Inflammatory macrophage (primary cell): ENCODE results near the gene DLX5.

Experiments used
- DNase-seq, 2 donors: peaks; one replicate each; pipeline ENCODE4 v3.0.0-alpha.2; 2020 to 2022

Gene DLX5

DNA sequence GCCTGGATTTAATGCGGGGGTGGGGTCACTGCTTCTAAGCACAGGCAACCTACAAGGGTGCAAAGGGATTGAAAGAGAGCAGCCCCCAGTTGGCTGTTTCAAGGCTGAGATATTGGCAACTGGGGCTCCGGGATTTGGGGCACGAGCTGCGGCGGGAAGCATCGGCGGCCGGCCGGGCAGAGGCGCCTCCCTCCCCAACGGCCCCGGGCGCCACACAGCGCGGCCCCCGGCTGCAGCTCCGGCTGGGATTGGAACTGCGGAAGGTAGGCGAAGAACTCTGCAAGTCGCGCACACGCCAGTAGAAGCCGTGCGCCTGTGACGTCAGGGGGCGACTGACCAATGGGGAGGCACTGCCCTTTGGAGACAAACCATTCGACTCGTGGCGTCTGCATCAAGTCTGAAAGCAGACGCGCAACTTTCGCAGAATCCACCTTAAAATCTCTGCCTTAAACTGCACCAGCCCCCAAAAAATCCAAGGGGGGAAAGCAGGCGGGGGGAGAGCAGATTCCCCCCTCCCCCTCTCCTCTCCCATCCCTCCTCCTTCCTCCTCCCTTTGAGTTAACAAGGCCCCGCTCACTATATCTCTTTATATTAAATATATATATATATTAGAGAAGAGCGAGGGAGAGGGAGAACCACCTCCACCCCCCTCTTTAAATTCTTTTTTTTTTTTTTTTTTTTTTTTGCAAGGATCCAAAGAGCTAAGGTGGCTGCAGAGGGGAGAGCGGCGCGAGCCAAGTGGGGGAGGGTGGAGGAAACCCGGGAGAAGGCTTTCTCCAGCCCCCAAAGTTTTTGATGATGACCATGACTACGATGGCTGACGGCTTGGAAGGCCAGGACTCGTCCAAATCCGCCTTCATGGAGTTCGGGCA is 19.2 kb downstream of the DLX5 start, which contains the start of gene DLX6:
Gene DLX6, plus strand, starts transcription at position 371 of the 872 bp plus-strand sequence. Its CDS starts 425 bp downstream, at position 796.
- DNase-seq: no peak

DNA sequence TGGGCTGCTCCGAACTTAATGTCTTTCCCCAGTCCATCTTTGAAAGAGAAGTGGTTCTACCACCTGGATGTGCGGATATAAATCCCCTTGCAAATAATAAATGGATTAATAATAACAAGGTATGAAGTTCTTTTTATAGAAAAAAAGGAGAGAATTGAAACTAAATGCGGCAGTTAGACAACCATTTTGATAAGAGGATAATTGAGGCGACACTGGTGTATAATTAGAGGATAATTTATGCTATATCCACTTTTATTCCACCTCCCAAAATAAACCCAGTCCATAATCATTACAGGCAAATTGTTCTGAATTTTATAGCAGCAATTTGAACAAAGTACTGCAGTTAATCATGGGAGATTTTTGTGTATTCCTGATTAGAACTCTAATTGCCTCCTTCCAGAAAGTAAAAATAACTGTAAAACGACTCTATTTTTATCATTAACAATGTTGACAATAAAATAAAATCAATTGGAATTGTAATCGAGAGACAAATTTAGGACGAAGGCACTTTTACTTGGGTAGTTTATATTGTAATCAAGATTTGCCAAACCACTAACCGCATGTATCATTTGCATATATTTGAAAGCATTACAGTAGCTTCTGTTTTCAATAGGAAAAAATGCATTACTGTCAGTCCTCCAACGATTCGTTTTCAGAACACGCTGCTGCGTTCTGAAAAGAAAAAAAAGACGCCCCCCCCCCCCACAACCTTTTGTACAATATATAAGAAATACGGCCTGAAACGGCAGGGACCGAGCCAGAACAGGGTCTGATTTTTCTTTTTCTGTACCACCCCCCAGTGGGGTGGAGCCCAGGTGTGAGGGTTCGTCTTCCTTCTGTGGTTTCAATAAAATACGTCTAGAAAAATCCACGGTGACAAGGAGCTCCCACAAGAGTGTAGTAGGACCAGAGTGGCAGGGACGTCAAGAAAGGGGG is 20.1 kb downstream of the DLX5 start:
- no peak for DNase-seq

DNA sequence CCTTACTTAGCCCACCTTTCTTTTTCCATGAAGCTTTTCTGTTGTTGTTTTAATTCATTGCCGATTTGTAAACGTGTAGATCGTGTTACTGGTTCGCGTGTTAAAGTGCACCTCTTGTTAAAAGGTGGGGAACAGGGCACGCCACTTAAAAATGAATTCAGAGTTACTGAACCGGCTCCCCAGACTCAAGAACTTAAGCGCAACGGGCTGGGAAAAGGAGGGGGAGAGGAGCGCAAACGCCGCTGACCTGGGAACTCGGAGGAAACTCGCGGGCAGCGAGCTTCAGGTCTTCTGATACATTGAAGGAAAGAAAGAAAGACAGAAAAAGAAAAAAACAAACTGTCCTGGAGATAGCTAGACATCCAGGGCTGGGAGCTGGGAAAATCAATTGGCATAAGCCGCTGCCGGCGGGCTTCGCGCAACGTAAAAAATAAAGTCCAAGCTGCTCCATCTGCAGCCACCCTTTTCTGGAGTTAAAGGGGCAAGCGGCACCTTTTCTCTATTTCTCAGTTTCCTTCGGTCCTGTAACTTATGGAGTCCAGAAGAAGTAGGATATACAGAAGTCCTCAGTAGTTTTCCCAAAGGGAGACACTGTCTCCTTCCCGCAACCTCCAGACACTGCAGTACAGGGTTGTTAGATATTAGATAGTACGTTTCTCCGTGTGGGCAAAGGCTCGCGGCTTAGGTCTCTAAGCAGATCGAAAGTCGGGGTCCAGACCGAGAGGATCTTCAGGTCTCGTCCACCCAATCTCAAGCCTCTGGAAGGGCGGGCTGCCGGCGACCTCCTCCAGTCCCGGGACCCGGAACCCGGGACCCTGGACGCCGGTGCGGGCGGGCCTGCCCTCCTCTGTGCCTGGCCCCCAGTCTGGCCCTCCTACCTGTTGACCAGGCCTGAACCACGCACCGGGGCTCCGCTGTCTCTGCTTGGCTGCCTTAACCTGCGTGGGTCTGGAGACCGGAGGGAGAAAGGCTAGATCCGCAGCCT is 21.1 kb downstream of the DLX5 start:
- no peak for DNase-seq

- no peak for DNase-seq
Observed at GRCh38 chr7:97002555-97003261, 21.9 kb downstream of the DLX5 start.

DNA sequence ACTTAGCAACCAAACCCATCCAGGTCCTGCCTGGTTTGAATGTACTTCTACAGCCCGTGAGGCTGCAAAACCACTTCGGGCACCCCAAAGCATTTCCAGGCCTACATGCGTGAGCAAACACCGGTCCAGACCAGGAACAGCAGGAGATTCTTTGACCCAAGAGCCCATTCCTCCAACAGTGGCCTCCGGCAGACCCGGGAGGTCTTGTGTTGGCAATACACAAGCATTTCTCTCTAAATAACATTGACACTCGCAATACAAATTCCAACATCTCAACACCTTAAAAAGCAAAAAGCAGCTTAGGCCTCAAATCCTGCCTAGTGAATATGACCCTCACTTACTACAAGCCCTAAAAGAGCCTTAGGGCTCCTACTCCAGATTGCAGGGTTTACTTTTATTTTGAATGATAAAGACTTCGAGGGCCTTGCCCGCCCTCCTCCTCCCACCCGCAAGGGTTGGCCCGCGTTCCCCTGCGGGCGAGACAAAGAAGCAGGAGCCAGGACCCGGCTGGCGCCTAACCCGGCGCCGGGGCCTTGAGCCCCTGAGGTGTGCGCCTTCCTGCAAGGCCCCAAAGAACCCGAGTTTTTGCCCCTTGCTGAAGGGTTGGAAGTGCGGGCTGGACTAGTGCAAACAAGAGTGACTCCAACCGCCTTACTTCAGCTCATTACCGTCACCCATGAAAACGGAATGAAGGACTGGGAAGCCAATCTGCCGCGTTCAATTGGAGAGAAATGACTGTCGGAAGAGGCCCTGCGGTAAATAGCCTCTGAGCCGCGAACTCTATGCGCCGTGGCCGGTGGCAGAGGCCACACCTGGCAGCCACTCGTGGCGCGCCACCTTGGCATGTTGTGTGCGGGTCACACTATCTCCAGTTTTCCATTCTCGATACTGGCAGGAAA is 22.7 kb downstream of the DLX5 start:
- no peak for DNase-seq

- no peak for DNase-seq
Observed at GRCh38 chr7:97001221-97001620, 23.4 kb downstream of the DLX5 start.

DNA sequence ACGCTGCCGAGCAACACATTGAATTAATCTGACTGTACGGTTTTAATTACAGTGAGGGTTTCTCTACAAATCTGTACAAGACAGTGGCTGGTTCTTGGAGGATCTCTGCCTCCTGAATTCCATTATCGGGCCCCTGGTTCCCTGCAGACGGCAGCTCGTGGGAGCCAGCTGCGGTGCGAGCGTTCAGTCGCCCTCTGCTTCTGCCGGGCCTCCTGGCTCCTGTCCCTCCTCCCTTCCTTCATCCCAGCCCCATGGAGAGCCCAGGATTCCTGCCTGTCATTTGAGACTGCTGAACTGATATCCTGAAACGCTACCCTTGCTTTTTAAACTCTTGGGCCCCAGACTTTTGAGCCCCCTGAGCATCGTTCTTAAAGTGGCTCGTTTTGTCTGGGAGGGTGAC is 25.9 kb downstream of the DLX5 start:
- no peak for DNase-seq

- no peak for DNase-seq
Observed at GRCh38 chr7:96998333-96998732, 26.3 kb downstream of the DLX5 start.

- DNase-seq: no peak
Observed at GRCh38 chr7:96997512-96998032, 27.1 kb downstream of the DLX5 start.

- DNase-seq: no peak
Observed at GRCh38 chr7:96996958-96997511, 27.6 kb downstream of the DLX5 start.

DNA sequence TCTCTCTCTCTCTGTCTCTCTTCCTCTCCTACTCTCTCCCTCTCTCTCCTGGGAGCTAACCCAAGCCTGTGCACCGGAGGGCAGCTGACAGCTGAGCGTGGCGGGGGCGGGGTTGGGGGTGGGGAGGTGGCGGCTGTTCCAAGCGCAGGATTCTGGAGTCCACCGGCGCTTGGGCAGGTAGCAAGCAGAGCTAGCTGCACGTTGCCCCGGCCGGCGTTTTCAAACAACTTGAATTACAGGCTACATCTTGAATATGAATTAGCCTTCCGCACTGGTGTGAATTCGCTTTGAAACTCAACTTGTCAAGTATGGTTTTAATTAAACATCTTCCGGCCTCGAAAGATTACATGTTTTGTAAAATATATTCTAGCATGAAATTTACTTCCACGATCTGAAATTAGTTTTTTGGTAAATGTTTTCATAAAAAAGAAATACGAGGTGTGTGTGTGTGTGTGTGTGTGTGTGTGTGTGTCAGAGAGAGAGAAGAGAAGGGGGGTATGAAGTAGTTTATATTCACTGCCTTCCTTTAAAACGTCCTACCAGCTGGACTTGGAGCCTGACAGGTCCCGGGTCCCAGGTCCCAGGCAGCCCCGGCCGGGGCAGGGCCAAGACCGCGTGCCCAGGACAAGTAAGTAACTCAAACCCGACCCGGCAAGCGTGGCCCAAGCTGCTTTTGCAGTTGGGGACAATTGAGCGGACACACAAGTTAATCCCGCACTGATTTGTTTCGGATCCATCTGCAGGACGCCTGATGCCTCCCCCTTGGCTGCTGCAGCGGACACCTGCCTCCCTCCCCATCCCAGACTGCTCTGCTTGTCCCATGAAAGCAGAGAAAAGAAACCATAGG is 28.3 kb downstream of the DLX5 start:
- DNase-seq: no peak

GRCh38 chr7:96995406-96996110 is 29.1 kb downstream of the DLX5 start:
- no peak for DNase-seq

DNA sequence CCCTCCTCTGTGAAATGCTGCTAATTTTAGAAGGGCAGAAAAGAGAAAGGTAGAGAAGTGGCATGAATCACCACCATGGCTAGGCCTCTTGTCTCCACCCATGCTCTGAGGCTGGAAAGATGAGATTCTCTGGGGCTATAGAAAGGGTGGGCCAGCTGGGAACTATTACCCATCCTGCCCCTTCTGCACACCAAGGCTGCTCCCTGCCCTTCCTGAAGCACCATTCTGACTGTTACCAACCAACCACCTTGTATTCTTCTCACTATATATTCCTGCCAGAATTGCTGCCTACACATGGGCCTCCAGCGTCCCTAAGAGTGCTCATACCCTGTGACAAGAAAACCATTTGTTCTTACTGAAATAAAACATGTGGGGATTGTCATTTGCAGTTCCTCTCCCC is 30.7 kb downstream of the DLX5 start:
- no peak for DNase-seq

GRCh38 chr7:96993094-96993865 is 31.4 kb downstream of the DLX5 start:
- DNase-seq: no peak

- no peak for DNase-seq
Observed at GRCh38 chr7:96992192-96993005, 32.2 kb downstream of the DLX5 start.

- no peak for DNase-seq
Observed at GRCh38 chr7:96991546-96992191, 33.0 kb downstream of the DLX5 start.
